Measurements from ENCODE around the gene HECW1. TPM values are rescaled to one million over a fixed set of nuclear protein-coding genes. Genes with fewer than 3 reads are reported as not detected.

HECW1 gene
- total RNA-seq, 1 donor = under 0.01 TPM

DNA sequence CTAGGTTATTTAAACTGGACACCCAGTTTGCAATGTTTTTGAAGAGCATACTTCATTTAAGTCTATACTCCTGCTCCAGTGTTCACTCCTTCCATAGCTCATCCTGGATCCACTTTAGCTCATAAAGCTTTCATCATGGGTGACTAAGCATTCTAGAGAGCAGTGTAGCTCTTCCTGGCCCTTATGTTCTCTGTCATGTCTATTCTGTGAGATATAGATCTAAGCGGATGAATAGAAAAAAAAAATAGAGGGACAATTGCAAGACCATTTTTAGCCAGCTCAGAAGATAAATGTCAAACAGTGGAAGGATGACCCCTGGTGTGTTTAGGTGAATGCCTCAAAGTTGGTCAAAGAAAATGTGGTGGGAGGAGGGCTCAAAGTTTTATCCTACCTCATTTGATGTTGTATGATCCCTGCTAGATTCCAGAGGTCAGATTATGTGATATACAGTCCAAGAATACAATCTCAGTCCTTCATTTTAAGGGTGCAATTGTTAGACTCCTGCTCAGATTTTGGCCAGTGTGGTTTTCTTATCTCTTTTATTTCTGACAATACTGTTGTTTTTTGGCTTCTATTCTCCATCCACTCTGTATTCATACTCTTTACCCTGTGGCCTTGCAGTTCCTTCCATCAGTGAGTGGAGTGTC lies 7.5 kb upstream of the HECW1 start:
- Histone ChIP-seq H3K27me3 (ENCODE audit: insufficient read depth, low read length) (peaks cover 25% of the 10 kb centered on the region), H3K4me3 (ENCODE audit: low read length) (no peak overlapping the region), H3K9me3 (ENCODE audit: low read depth, low read length) (no peaks in the 10 kb centered on the region), H3K4me1 (ENCODE audit: insufficient read depth, low read length) (no peaks in the 10 kb centered on the region)

DNA sequence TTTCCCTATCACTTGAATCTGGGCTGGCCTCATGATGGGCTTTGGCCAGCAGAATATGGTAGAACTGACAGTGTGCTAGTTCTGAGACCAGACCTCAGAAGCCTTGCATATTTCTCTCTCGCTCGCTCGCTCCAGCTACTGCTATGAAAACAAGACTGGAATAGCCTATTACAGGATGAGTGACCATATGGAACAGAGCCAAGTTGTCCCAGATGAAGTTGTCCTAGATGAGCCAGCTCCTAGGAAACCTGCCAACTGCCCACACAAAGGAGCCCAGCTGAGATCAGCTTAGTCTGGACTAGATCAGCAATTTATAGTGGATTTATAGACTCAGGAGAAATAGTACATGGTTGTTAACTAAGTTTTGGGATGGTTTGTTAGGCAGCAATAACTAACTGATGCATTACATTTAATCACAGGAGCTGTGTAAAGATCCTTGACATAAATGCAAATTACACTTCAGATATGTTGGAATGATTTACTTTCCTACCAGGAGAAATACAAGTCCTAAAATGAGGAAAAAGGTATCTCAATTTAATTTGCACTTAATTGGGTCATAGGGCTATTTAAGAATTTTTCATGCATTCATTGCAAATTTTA lies 6.8 kb upstream of the HECW1 start:
- Histone ChIP-seq H3K27me3 (ENCODE audit: insufficient read depth, low read length) (peaks cover 28% of the 10 kb centered on the region), H3K4me3 (ENCODE audit: low read length) (no peak overlapping the region), H3K4me1 (ENCODE audit: insufficient read depth, low read length) (no peaks in the 10 kb centered on the region), H3K9me3 (ENCODE audit: low read depth, low read length) (no peaks in the 10 kb centered on the region)

DNA sequence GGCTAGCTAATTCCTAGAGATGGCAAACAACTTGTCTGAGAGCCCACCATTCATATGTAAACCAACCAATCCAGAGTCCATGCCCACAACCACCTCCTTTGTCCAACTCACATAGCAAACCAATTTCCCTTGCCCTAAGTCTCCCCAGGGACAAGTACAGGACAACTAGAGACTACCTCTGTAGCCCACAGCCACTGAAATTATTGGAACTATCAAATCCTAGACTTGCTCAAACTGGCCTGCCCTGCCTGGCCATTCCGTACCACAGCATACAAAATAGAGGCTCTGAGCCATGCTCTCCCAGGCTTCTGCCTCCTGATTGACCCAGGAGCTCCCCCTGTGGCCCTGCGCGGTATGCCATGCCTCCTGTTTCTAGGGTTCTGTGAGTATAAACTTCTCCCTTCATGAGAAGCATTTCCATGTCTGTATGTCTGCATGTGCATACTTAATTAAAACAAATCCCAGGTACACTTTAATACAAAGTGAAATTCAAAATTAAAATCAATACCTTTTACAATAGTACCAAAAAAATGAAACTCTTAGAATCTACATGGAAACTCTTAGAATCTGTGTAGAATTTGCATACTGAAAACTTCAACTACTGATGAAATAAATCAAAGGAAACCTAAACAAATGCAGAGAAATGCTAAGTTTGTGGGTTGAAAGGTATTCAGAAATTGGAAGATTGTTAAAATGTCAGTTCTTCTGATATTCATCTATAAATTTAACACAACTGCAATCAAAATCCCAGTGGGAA lies 4.0 kb upstream of the HECW1 start:
- Histone ChIP-seq H3K4me1 (ENCODE audit: insufficient read depth, low read length) (no peaks in the 10 kb centered on the region), H3K27me3 (ENCODE audit: insufficient read depth, low read length) (peaks cover 51% of the 10 kb centered on the region), H3K4me3 (ENCODE audit: low read length) (no peak overlapping the region), H3K9me3 (ENCODE audit: low read depth, low read length) (no peaks in the 10 kb centered on the region)

DNA sequence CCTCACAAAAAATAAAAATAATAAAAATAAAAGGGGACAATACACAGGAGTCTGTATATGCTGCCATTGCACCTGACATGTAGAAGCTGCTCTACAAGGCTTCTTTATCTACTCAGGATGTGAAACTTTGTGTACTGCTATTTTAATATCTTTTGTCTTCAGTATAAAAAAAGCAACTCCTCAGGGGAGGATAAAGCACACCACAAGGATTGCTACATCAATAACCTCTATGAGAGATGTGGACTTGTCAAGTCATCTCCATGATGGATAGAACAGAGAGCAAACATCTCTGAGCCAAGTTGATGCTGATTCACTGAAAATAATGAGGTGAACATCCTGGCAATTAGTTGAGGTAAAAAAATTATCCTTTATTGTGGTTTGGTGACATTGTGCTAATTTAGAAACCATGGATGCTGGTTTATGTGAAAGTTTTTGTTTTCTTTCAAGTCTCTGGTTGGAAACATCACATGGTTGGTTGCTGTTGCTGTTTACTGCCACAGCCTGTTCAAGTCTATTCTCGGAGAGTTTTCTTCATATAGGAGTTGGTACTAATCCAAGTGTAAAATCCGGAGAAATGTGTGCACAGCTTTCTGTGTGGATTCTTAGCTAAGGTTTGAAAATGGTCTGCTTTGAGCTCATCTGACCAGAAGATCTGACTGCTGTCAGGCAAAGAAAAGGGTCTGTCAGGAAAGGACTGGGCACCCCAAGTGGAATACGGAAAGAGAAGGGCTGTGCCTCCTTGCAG lies 1.5 kb upstream of the HECW1 start:
- H3K9me3 ChIP-seq (ENCODE audit: low read depth, low read length) = no peaks in the 10 kb centered on the region
- peaks cover 69% of the 10 kb centered on the region for H3K27me3 ChIP-seq (ENCODE audit: insufficient read depth, low read length)

DNA sequence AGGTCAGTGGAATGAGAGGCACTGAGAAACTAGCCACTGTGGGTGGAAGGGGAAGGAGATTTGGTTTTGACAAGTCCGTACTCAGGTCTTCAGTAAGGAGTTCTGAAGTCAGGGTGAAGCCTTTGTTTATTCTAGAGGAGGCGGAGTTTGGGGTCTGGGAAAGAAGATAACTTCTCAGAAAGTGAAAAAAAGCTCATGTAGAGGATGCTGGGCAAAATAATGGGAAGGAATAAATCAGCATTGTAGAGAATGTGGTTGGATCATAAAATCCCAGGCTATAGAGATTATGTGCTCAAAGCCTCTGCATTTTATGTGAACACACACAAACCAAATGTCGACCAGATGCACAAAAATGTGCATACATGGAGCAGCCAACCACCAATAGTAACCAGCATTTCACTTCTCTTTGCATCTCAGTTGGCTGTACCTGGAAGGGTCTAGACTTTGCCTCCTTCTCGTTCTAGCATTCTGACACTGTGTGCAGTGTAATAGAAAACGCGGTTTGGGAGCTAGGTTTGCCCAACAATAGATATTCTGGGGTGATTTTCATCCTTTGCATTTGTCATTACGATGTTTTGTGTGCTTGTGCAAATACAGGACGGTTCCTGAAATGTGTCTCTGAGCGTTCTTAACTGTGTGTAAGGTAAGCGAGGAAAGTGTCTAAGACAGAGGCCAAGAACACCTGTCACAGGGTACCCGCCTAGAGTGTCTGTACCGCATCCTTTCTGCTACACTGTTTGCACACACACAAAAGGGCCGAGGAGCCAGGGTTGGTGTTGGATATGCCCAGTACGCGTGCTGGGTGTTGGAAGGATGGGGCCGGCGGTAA lies 603 bp upstream of the HECW1 start:
- Histone ChIP-seq H3K27me3 (ENCODE audit: insufficient read depth, low read length) (peaks cover 74% of the 10 kb centered on the region), H3K4me1 (ENCODE audit: insufficient read depth, low read length) (no peaks in the 10 kb centered on the region), H3K9me3 (ENCODE audit: low read depth, low read length) (no peaks in the 10 kb centered on the region)

More for the DNA sequence above, 1.5 kb upstream of the HECW1 start:
- Histone ChIP-seq H3K4me3 (ENCODE audit: low read length) (no peak overlapping the region), H3K4me1 (ENCODE audit: insufficient read depth, low read length) (no peaks in the 10 kb centered on the region)

DNA sequence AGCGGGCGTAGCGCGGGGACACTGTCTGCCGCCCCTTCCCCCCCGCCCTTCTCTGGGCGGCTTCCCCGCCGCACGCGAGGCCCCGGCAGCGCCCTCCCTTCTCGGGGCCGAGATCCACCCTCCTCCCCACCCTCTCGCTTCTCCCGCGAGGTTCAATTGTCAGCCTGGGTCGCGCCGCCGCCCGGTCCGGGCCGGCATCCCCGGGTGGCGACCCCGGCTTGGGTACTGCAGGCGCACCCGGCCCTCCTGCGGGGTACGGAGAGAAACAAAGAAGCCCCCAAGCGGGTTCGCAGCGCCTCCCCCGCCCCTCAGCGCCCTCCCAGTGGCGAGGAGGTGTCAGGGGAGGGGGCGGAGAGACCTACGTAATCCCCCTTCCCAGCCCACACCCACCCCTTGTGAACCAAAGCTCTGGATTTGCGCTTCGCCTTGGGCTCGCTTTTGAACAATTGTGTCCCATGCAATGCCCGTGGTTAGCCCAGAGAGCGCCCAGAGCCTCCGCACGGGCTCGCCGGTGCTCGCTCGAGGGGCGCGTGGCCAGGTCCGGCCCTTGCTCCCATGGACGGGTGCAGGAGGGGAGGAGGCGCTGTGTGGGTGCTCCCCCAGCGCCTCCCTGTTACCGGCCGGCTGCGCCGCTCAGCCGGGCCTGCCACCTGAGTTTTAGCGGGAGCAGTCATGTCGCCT lies 634 bp downstream of the HECW1 start:
- H3K4me1 ChIP-seq (ENCODE audit: insufficient read depth, low read length) = no peaks in the 10 kb centered on the region
- no peaks in the 10 kb centered on the region for H3K9me3 ChIP-seq (ENCODE audit: low read depth, low read length)

More for the DNA sequence above, 603 bp upstream of the HECW1 start:
- H3K4me3 ChIP-seq (ENCODE audit: low read length) = no peak overlapping the region

DNA sequence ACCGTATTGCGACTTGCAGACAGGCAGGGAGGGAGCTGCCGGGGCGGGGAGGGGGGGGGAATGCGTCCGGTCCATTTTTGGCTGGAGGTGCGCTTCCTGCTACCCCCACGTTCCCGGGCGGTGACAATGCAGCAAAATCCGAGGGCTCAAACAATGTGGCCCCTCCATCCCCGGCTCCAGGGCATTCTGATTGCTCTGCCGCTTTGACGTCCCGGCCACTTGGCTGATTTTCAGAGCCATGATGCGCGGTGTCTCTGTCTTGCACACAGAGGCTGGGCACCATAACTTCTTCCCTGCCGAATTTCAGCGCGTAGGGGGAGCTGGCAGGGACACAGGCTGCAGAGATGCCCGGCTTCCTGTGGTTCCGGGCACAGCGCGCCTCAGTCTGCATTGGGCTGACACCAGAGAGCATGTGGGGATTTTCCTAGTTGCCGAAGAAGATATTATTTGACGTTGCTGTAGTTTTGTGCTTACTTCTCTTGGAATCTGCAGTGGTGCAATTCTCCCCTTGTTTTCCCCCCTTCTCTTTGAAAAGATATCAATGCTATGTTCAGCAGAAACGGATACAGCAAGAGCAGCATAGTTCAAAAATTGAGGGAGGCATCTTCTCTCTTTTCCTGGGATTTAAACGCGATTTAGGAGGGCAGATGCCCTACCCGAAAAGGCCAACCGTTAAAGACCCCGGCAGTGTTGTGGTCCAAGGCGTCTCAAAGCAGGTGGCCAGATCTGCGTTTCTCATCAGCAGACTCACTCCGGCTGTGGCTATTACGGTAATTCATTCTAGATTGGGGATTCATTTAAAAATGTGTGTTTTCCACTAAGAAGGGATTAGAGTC lies 1.4 kb downstream of the HECW1 start:
- peaks cover 69% of the 10 kb centered on the region for H3K27me3 ChIP-seq (ENCODE audit: insufficient read depth, low read length)
- no peak overlapping the region for H3K4me3 ChIP-seq (ENCODE audit: low read length)
- H3K4me1 ChIP-seq (ENCODE audit: insufficient read depth, low read length) = no peaks in the 10 kb centered on the region
- H3K9me3 ChIP-seq (ENCODE audit: low read depth, low read length) = no peaks in the 10 kb centered on the region

More for the DNA sequence above, 634 bp downstream of the HECW1 start:
- peaks cover 72% of the 10 kb centered on the region for H3K27me3 ChIP-seq (ENCODE audit: insufficient read depth, low read length)
- H3K4me3 ChIP-seq (ENCODE audit: low read length) = no peak overlapping the region

DNA sequence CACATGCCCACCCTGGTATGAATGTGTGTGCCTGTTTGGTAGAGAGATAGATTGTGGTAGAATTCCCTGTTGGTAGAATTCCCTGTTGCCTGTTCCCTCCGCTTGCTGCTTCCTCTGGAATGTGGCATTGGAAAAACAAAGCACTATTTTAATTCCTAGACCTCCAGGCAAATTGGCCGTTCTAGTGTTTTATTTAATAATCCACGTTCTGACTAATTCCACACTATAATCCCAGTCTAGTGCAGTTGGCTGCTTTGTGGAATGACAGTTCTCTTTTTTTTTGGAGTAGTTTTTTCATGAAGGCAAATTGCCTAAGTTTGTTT lies 2.0 kb downstream of the HECW1 start:
- Histone ChIP-seq H3K9me3 (ENCODE audit: low read depth, low read length) (no peaks in the 10 kb centered on the region), H3K4me3 (ENCODE audit: low read length) (no peak overlapping the region), H3K4me1 (ENCODE audit: insufficient read depth, low read length) (no peaks in the 10 kb centered on the region), H3K27me3 (ENCODE audit: insufficient read depth, low read length) (peaks cover 63% of the 10 kb centered on the region)

DNA sequence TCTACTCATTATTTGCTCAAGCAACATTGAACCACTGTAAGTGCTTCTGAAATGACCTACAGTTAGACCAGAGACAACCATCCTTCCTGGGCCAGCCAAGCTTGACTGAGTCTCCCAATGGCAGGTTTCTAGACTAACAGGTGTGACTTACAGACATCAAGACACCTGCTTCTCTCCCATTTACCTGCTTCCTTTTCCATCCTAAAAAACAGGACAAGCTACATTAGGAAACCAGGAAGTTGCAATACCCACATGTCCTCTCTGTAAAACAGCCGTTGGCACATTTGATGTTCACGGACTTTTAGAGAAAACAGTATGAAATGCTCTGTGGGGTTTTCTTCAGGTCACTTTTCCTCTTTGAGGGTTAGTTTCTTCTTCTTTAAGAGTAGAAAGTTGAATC lies 4.0 kb downstream of the HECW1 start:
- H3K4me1 ChIP-seq (ENCODE audit: insufficient read depth, low read length) = no peaks in the 10 kb centered on the region
- no peaks in the 10 kb centered on the region for H3K9me3 ChIP-seq (ENCODE audit: low read depth, low read length)
- H3K4me3 ChIP-seq (ENCODE audit: low read length) = no peak overlapping the region
- H3K27me3 ChIP-seq (ENCODE audit: insufficient read depth, low read length) = peaks cover 45% of the 10 kb centered on the region

DNA sequence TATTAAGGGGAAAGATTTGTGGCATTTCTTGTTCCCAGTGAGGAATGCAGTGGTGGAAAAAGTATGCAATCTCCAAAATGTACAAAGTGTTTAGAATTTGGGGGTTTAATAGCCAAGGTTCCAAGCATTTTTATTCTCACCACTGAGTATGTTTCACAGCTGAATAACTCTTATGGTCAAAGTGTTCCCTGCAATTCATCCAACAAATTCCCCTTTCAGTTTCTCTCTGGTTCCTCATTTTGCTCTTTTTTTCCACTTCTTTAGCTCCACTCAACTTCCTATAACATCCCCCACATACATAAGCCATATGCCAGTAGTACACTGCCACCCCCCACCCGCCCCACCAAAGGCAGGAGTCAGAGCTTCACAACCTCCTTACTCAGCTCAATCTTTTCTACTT lies 4.6 kb downstream of the HECW1 start:
- Histone ChIP-seq H3K4me1 (ENCODE audit: insufficient read depth, low read length) (no peaks in the 10 kb centered on the region), H3K9me3 (ENCODE audit: low read depth, low read length) (no peaks in the 10 kb centered on the region), H3K27me3 (ENCODE audit: insufficient read depth, low read length) (peaks cover 39% of the 10 kb centered on the region), H3K4me3 (ENCODE audit: low read length) (no peak overlapping the region)

DNA sequence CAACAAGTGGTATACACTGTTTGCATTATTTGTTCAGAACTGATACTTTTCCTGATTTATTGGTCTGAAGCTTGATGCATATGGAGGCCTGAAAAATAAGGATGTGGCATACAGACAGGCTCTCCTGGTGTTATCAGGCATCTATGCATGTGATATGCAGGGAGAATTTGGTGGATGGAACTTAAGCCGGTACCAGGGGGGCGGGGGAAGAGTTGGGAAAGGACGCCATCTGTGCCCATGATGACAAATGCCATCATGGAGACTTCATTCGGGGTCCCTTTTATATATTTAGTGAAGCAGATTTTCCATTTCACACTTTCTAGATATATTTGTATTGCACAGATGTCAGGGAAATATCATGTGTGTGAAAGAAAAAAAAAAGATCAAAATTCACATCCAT lies 5.4 kb downstream of the HECW1 start:
- Histone ChIP-seq H3K4me1 (ENCODE audit: insufficient read depth, low read length) (no peaks in the 10 kb centered on the region), H3K4me3 (ENCODE audit: low read length) (no peak overlapping the region), H3K9me3 (ENCODE audit: low read depth, low read length) (no peaks in the 10 kb centered on the region), H3K27me3 (ENCODE audit: insufficient read depth, low read length) (peaks cover 33% of the 10 kb centered on the region)

DNA sequence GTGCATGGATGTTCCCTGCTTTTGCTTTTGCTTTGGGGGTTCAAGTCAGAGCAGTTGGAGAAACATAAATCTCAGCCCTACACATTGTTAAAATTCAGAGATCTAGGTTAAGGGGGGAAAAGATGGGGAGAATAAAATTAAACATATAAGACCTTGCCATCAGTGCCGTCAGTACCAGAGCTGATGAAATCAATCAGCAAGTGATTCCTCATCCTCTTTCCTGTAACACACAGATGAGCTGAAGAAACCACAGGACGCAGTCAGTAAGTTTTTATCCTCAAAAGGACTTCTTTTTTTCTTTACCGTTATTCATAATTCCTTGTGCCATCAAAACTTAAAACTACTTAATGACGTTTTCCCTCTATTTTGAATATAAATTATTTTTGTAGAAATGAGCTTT lies 5.9 kb downstream of the HECW1 start:
- H3K4me3 ChIP-seq (ENCODE audit: low read length) = no peak overlapping the region
- no peaks in the 10 kb centered on the region for H3K9me3 ChIP-seq (ENCODE audit: low read depth, low read length)
- H3K4me1 ChIP-seq (ENCODE audit: insufficient read depth, low read length) = no peaks in the 10 kb centered on the region
- H3K27me3 ChIP-seq (ENCODE audit: insufficient read depth, low read length) = peaks cover 32% of the 10 kb centered on the region

DNA sequence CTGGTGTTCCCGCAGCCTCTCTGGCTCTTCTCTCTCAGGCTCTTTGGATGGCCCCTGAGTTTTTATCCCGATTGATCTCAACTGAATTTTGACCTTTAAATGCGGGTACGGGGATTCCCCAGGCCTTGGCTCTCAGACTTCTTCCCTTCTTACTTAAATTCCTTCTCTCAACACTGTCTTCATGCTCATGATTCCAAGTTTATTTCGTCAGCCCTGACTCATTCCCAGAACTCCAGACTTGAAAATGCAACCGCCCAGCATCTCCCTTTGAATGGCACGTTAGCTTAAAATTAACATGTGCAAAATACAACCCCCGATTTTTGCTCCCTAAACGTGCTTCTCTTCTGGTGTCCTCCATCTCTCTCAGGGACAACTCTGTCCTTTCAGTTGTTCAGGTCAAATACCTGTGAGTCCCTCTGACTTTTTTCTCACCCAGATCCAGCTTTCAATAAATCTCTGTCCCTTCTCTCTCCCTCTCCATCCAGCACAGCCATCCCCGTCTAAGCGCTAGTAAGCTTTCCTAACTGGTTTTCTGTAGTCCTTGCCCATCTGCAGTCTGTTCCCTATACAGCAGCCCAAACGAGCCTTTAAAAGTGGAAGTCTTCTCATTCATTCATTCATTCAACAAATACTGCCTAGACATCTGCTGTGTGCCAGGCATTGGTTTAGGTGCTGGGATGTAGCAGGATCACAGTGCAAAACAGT lies 7.1 kb downstream of the HECW1 start:
- no peaks in the 10 kb centered on the region for H3K9me3 ChIP-seq (ENCODE audit: low read depth, low read length)
- no peak overlapping the region for H3K4me3 ChIP-seq (ENCODE audit: low read length)
- H3K27me3 ChIP-seq (ENCODE audit: insufficient read depth, low read length) = peaks cover 20% of the 10 kb centered on the region
- no peaks in the 10 kb centered on the region for H3K4me1 ChIP-seq (ENCODE audit: insufficient read depth, low read length)
